ENCODE measurements around the gene UBAC2.
"Not testable (repeated sequence)": the region's sequence is repeated elsewhere in the genome, so short reads cannot be mapped to it uniquely, and the experiment has no call there.

The UBAC2 gene

DNA sequence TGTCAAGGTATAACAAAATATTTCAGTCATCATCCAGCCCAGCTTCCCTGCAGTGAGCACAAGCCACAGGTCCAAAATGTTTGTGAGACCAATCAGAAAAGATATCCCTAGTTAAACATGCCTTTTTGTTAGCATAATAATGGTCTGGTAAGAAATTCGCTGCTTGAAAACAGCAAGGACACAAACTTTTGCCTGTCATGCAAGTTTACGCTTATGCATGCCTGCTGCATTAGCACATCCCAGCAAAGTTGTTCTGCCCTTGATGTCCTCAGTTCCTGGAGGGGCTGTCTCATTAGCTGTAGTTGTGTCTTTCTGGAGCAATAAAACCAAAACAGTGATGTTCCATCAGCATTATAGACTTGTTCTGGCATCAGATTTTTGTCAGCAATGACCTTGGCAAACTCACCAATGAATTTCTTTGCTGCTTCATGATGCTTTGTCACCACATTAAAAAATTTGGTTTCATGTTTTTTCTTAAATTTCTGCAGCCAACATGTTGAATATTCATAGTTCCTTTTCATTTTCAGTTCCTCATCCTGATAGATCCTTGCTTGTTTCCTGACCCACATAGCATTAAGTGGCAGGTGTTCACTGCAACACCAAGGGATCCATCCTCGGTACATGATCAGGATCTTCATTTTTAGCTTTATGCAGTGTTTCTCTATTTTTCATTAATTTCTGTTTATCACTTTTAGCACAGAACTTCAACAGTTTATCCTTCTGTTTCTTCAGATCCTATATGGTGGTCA lies 178.5 kb downstream of the UBAC2 start:
- DNase-seq (ENCODE audit: low spot score): no peak

DNA sequence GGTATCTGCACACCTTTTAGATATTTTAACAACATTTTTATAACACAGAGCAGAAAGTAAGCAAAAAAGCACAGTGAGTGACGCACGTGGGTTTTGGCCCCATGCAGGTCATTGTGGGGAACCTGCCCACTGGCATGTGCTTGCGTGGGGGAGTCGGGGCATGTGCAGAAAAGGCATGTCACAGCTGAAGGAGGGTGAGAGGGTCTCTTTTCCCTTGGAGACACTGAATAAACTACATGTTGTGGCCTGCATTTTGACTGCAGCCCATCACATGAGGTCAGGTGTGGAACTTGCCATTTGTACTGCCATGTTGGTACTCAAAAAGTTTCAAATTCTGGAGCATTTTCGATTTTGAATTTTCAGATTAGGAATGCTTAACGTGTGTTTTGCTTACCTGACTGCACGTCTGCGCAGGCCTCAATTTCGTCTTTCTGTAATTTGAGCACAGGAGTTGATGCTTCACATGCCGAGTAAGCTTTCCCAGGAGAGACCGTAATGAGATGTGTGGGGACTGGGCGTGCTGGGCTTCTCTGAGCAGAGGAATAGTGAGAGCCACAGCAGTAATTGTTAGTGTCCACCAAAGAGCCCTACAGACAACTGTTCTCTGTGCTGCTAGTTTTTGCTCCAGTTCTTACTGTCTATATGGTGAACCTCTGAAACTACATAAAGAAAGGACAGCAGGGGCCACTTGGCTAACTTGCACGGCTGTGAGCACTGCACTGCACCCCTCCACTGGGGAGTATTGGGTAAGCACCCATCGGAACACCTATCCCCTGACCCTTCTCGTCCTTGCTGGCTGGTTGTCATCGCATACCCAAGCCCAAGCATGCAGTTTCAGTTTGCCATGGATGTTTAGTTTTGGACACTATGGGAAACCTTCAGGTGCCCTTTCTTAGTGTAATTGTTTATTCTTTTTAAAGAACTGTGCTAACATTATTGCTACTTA lies 179.5 kb downstream of the UBAC2 start:
- DNase-seq (ENCODE audit: low spot score): no peak

DNA sequence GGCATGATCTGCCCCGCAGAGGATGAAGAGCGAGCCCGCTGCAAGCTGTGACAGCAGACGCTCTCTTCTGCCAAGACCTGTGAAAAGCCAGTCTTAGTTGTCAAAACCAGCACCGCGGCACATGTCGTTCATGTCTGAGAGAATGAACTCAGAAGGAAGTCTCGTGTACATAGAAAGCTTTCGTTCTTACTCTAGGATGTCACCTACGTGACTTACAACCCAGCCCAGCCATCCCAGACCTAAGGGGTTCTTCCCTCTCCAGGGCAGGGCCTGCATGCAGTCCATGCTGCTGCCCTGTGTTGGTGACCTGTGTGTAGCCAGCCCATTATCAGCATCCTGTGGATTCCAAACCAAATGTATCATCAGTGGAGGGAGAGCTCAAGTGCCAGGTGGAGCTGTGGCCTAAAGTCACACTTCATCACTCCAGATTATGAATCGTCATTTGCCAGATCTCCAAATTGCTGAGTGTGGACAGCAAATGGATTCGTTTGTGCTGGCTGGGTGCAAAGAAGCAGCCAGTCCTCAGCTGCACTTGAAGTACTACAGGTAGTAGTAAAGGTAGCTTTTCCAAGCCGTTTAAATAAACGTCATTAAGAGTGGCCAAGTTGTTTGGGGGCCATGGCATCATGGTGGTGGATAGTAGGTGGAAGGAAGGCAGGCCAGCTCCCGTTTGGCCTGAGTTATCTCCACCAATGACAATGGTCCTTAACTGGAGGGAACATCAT lies 180.4 kb downstream of the UBAC2 start:
- DNase-seq (ENCODE audit: low spot score): no peak

DNA sequence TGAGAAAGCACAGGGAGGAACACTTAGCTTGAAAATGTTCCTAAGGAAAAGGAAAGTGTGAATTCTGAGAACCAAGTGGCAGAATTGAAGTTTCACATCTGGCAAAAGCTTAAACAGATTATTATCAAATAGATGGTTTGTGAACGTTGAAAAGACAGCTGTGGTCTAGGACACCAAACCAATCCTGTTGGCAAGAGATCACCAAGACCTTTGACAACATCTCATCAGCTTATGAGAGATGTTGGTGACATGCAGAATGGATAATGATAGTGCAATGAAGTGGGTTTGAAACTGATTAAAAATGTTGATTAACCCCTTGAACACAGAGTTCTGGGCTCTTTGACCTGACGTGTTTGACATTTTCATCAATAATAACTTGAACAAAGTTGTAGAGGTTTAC lies 181.1 kb downstream of the UBAC2 start:
- DNase-seq (ENCODE audit: low spot score): no peak

DNA sequence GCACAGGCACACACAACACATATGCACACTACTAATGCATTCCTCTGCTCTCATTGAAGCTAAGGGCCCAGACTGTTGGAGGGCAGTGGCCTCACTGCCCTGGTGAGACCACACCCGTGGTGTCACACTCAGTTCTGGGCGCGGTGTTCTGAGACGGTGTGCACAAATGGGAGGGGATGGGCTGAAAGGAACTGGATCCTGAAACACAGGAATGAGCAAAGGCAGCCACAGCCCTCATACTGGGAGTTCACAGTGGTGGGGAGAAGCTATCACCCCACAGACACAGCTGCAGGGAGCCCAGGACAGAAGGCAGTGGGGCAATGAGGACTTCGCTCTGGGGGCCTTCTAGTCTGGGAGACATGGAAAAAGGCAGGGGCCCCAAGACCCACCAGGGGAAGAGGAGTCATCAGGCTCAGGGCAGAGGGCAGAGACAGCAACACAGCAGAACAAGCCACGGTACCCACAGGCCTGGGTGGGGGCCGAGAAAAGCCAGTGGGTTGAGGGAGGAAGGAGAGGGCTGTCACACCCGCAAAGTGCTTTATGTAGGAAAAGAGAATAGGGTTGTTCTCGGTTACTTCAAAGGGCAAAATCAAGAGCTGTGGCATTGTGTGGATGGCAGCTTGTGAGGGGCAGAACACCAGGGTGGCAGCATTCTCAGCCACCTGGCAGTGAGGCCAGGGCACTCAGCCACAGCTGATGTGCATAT lies 181.9 kb downstream of the UBAC2 start:
- DNase-seq (ENCODE audit: low spot score): no peak

DNA sequence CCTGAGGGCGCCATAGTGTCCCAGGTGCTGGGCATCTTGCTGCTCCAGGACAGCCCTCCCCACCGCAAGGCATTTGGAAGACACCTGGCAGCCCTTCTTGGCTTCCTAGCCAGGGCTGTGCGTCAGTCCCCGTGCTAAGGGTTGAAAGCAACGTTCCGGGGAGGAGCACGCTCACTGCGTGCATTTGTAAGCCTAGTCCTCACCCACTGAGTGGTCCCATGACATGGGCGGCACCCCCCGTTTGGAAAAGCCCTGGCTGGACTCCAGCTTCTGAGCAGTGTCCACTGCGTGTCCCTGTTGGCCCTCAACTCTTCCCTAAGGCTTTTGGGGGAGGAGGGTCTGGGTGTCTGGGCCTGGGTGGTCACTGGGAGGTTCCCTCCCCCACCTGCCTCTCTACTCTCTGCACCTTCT lies 182.9 kb downstream of the UBAC2 start:
- DNase-seq (ENCODE audit: low spot score): no peak

DNA sequence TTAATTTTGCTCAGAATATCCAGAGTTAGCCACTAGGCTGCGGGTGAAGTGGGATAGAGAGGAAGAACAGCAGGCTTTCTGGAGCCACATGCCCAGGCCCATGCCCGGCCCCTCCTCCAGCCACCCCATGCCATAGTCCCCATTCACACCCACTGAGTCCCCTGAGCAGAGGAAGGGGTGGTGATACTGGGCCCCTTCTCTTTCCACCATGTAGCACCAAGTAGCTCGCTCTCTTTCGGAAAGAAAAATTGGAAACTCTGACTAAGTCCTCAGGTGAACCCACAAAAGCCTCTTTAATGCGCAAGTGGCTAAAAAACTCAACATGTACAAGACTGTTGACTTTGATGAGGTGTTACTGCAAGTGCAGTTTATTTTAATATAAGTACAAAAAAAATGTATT lies 183.3 kb downstream of the UBAC2 start:
- no peak for DNase-seq (ENCODE audit: low spot score)

DNA sequence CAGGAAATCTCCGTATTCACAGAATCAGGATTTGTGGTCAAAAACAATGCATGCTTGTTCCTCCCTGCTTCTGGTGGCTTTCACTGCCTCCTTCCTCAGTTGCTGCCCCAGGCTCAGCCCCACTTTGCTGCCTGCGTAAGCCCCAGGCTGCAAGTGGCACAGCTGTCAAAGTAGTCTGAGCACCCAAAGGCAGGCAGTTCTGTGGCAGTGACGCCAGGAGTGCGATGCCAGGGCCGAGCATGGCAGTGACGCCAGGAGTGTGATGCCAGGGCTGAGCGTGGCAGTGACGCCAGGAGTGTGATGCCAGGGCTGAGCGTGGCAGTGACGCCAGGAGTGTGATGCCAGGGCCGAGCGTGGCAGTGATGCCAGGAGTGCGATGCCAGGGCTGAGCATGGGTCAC lies 183.8 kb downstream of the UBAC2 start:
- DNase-seq (ENCODE audit: low spot score): no peak

DNA sequence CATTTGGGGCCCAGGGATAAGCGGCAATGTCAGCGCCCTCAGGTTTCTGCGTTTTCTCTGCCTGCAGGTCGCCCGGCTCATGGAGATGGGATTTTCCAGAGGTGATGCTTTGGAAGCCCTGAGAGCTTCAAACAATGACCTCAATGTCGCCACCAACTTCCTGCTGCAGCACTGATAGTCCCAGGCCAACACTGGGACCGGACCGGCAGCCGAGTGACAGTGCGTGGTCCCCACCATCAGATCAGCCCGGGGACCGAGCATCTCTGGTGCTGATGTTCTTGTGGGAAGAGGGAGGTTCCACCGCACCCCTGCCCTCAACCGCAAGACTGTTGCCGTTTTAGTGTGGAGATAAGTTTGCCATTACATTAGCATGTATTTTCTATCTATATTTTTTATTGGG lies 184.5 kb downstream of the UBAC2 start:
- DNase-seq (ENCODE audit: low spot score): no peak

DNA sequence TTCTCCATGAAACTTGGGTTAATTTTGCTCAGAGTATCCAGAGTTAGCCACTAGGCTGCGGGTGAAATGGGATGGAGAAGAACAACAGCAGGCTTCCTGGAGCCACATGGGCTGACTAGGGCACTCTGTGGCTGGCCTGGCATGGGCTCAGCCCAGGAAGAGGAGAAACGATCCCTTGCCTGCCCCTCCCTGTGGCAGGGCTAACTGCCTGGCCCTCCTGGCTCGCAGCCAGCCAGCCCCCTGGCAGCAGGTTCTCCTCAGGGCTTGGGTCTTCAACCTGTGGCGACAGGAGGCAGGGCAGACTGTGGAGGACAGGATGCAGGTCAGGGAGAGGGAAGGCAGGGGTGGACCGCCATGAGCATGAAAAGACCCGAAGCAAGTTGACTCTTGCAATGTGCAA lies 185.3 kb downstream of the UBAC2 start:
- no peak for DNase-seq (ENCODE audit: low spot score)

DNA sequence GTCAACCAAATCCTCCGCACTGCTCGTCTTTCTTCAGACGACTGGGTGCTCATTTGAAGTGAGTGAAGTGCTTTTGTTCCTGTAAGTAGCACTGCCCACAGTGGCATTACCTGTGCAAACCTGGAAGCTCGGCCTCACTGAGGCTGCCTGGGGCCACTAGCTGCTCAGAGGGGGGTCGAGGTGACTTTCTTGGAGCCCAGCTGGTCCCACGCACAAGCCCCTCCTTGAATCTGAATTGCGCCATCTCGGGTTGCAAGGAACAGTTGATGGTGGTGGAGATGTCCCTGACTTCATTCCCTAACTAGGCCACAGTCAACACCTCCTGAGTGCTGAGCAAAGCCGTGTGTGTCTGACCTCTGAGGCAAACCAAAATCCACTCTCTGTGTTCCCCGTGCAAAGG lies 185.8 kb downstream of the UBAC2 start:
- DNase-seq (ENCODE audit: low spot score): no peak

DNA sequence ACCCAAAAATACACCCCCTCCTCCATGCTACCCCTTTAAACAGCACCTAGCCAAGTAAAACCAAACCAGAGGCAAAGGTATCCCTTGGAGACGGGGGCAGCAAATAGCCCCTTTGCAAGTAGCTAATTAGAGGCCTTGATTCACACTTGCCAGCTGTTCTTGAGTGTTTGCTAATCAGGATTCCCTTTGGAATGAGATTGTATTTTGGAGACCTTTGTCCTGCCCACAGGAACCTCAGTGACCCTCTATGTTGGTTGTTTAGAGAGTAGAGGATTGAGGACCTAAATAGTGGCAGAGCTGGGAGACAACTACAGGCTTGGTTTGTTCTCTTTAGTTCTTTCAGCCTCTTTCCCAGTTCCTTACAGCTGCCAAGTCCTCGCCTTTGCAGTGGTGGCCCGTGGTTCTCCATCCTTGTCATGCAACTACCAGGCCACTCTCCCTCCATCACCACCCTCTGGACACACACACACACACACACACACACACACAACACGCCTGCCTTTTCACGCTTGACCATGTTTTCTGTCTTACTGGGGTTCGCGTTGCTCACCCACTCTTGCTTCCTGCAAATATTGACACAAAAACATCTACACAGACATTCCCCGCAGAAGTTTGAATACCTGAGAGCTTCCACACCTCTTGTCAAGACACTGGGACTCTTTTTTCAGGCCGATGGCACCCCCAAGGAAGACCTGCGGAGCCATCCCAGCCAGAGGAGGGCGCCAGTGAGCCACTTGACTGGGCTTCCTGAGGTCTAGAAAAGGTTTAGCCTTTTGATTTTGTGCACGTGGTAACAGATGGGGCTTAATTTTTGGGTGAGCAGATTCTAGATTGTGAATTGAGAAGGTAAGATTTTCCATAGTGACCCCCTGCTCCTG lies 186.5 kb downstream of the UBAC2 start:
- DNase-seq (ENCODE audit: low spot score): no peak

DNA sequence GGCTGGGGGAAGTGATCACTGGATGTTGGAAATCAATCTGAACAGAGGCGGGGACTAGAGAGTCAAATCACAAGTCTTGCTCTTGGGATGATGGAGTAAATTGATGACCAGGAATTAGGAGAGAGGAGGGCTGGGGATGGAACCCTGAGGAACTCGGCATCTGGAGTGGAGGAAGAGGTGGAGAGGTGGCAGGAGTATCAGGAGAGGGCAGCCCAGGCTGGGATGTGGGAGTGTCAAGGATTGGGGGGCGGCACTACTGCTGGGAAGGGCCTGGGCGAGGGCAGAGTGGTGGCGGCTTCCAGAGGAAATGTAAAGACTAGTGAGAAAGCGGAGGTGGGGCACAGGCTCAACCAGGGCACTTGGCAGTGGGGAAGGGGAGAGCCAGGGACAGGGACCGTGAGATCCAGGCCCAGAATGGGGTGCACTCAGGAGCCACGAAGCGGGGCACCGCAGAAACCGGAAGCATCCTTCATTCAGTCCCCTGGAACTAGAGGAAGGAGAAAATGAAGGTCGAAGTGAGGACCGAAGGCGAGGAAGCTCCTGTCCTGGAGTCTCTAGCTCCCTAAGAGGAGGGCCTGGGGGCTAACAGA lies 187.8 kb downstream of the UBAC2 start:
- no peak for DNase-seq (ENCODE audit: low spot score)

DNA sequence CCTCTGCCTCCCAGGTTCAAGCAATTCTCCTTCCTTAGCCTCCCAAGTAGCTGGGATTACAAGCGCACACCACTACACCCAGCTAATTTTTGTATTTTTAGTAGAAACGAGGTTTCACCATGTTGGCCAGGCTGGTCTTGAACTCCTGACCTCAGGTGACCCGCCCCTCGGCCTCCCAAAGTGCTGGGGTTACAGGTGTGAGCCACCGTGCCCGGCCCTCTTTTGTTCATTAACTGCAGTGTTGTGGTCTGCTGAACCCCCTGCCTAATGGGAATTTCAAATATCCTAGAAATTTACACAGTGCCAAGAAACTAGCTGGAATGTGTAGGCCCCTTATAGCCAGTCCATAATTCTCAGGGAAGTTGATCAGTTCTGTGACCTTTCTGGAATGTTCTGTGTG lies 188.4 kb downstream of the UBAC2 start:
- DNase-seq (ENCODE audit: low spot score): not testable (repeated sequence)

DNA sequence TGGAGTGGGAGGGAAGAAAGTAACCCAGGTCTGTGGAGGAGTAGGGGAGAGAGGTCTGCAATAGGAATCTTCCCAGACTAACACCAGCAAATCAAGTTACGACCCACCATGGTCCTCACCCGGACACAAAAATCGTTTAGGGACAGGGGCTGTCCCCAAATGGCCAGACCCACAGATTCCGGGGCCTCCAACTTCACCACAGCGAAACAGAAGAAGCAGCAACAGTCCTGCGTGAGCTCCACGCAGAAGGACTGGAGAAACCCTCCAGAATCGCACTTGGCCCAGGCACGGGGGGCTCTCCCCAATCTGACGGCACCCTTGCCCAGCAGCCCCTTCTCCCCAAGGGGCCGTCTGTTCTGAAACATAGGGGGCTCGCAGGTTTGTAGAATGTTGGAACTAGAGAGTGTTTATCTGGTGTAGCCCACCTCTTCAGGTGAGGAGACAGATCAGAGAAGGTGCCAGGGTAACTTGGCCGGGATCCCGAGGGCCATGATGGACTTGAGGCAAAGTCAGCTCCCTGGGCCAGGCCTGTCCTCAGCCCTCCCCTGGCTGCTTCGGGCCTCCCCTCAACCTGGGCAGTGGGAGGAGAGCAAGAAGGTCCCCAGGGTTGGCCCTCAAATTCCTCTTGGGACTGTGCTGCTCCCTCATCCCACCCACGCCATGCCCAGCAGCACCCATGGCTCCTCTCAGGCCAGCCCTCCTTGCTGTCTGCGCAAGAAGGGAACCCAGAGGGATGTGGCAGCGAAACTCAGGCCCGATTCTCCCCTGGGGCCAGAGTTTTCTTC lies 189.1 kb downstream of the UBAC2 start:
- no peak for DNase-seq (ENCODE audit: low spot score)

DNA sequence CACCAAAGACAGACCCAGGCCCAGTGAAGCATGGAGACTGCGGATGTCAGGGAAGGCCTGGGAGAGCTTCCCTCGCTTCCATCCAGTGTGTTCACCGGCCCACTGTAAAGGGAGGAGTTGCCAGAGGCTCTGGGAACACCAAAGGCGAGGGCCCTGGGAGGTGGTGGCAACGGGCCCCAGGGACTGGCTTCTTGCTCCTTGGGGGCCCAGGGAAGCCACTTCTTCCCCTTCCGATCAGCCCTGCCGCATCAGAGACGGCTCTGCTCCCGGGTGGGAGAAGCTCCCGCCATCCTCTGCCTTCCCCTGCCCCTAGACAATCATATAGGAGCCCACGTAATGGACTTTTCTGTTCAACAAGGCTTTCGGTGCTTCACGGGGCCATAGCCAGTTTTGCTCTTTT lies 189.9 kb downstream of the UBAC2 start:
- no peak for DNase-seq (ENCODE audit: low spot score)

DNA sequence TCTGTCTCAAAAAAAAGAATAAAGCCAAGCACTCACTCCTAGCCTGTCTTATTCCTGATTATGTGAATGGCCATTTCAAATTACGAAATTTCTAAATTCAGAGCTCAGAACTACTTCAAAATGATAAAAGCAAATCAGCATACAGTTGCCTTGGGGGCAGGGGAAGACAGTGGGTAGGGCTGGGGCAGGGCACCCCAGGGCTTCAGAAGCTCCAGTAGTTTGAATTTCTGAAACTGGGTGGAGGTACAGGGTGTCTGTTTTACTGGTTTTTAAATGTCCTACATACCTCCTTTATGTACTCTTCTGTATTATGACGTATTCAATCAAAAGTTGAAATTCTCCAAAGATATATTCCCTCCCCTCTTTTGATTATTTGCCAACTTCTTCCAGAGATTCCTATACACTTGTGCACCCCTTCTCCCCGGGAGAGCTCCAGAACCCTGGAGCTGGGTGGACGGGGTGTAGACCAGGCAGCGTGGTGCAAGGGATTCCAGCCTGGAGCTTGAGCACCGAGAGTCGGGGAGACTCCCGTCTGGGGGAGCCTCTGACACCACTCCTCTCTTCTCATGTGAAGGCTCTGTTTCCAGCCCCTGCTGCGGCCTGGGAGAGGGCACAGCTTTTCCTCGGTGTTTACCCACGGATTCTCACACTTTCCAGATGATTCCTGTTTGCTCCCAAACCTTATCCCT lies 191.3 kb downstream of the UBAC2 start:
- DNase-seq (ENCODE audit: low spot score): no peak

DNA sequence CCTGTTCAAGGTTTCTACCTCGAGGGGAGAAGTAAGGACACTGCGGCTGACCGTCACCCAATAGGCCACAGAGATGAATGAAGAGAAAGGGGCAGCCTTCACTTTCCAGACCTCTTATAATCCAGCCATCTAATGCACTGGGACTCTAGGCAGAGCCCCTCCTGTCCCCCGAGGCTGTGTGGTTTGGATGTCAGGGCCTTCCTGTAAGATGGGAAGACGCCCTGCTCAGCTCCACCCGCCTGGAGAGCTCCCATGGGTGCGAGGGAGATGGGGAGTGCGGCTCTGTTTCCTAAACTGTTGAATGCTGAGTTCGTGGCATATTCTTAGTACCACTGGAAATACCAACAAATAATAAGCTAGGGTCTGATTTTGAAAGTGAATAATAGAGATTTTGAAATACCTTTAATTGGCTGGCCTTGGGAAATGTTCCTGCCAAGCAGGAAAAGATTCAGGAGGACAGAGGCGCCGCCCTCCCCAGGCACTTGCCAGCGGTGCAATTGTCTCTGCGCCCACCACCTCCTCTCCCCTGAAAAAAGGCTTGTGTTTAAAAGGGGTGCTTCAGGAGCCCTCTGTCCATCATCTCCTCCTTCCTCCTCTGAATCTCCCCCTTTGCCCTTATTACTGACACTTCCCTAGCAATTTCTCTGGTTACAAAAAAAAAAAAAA lies 191.9 kb downstream of the UBAC2 start:
- no peak for DNase-seq (ENCODE audit: low spot score)

DNA sequence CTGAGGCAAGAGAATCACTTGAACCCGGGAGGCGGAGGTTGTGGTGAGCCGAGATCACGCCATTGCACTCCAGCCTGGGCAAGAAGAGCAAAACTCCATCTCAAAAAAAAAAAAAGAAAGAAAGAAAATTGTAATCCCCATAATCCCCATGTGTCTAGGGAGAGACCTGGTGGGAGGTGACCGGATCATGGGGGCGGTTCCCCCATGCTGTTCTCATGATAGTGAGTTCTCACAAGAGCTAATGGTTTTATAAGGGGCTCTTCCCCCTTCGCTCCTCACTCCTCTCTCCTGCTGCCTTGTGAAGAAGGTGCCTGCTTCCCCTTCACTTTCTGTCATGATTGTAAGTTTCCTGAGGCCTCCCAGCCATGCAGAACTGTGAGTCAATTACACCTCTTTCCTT lies 192.7 kb downstream of the UBAC2 start:
- DNase-seq (ENCODE audit: low spot score): not testable (repeated sequence)
